ENCODE results near the gene PRKG1. TPM values are rescaled to one million over a fixed set of nuclear protein-coding genes. Genes with fewer than 3 reads are reported as not detected.

PRKG1 gene
- total and polyA plus RNA-seq, 2 of the 4 experiments (the other 2 are of a cell fraction), result 3.5 to 18.3 TPM

DNA sequence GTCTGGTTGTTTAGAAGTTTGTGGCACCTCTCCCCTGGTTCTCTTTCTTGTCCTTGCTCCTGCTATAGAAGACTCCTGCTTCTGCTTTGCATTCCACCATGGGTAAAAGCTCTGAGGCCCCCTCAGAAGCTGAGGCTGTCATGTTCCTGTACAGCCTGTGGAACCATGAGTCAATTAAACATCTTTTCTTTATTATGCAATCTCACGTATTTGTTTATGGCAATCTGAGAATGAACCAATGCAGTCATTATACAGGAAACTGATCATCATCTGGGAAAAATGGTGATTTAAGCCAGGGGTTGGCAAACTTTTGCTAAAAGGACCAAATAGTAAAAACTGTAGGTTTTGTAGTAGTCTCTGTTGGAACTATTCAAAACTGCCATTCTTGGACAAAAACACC is 449.8 kb downstream of the PRKG1 start:
- H3K27ac ChIP-seq (ENCODE audit: insufficient read depth, low read length), result no peak overlapping the region
- no peak overlapping the region for H2AFZ ChIP-seq (replicated peaks; ENCODE audit: low read length, poor library complexity)
- no CpG with 5 or more reads among the region's 1 CpG for WGBS, 2 experiments (ENCODE audit: extremely low coverage in 2 of 2, insufficient read length in 1 of 2)
- no peak for TF ChIP-seq RAD21 (IDR thresholded peaks at IDR 0.05; ENCODE audit: low read length)
- peak; percentile 92 for TF ChIP-seq CEBPB (IDR thresholded peaks at IDR 0.05; ENCODE audit: low read depth, low read length)
- TF ChIP-seq, protein P1, sequence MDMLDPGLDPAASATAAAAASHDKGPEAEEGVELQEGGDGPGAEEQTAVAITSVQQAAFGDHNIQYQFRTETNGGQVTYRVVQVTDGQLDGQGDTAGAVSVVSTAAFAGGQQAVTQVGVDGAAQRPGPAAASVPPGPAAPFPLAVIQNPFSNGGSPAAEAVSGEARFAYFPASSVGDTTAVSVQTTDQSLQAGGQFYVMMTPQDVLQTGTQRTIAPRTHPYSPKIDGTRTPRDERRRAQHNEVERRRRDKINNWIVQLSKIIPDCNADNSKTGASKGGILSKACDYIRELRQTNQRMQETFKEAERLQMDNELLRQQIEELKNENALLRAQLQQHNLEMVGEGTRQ (IDR thresholded peaks at IDR 0.05; ENCODE audit: low read depth, low read length), result no peak
- TF ChIP-seq CHD1 (IDR thresholded peaks at IDR 0.05; ENCODE audit: low read depth, low read length), result no peak
- in situ Hi-C loops (cut with MboI; ENCODE audit: low sequenced_read_pairs) (no loop called here), intact Hi-C loops (cut with micrococcal nuclease) (loop anchor here (10.0 kb wide), 2 partner anchors 441 to 459 kb away; no protein-coding TSS in a partner anchor), dilution Hi-C loops (cut with HindIII; ENCODE audit: low sequenced_read_pairs, unreplicated experiment) (no loop called here)
- ATAC-seq (ENCODE audit: low read depth) (peak; percentile 82), DNase-seq (peak; percentile 79)
- no peak overlapping the region for H4K8ac ChIP-seq (ENCODE audit: low read depth in 2 of 2, low read length in 2 of 2)
- H2BK120ac ChIP-seq (ENCODE audit: low read depth, low read length), result no peak overlapping the region
- no peaks in the 10 kb centered on the region for H3K36me3 ChIP-seq (ENCODE audit: control insufficient read depth, insufficient read depth, low read length)
- H3K27me3 ChIP-seq (ENCODE audit: control insufficient read depth, insufficient read depth, low read length), result no peaks in the 10 kb centered on the region
- no peak overlapping the region for H2BK15ac ChIP-seq (ENCODE audit: low read depth, low read length)
- H4K5ac ChIP-seq (ENCODE audit: low read depth, low read length), result no peak overlapping the region
- no peaks in the 10 kb centered on the region for H3K9me3 ChIP-seq (ENCODE audit: control insufficient read depth, insufficient read depth, low read length)
- H3K56ac ChIP-seq (ENCODE audit: extremely low read depth, insufficient read depth, low read length), result no peak overlapping the region
- no peak overlapping the region for H2AK9ac ChIP-seq (replicated peaks; ENCODE audit: low read depth, low read length, poor library complexity)
- no peaks in the 10 kb centered on the region; the same call in 1 of the 2 replicates for H4K20me1 ChIP-seq (ENCODE audit: insufficient read depth, low read length)
- no peaks in the 10 kb centered on the region for H3K9me1 ChIP-seq (ENCODE audit: insufficient read depth, low read length)
- peaks cover 0 to 8% of the 10 kb centered on the region in 2 experiments; a peak in 1 of 4 replicates for H3K79me1 ChIP-seq (ENCODE audit: low read depth in 1 of 2, low read length in 2 of 2)
- H3K4me1 ChIP-seq (ENCODE audit: control insufficient read depth, insufficient read depth, low read length), result peaks cover 6% of the 10 kb centered on the region
- no peak overlapping the region for H3K23ac ChIP-seq (ENCODE audit: low read depth, low read length)
- H4K91ac ChIP-seq (ENCODE audit: insufficient read depth, low read depth, low read length), result no peak overlapping the region
- no peak overlapping the region for H3K4me3 ChIP-seq (ENCODE audit: insufficient read depth, low read depth, low read length)
- CTCF ChIA-PET, result interaction anchor here (0.6 kb wide), 1 partner anchor 8 kb away, joined by 3 read pairs; no protein-coding TSS in a partner anchor
- POLR2A ChIA-PET (ENCODE audit: unreplicated experiment), result no interaction called here
- no peak overlapping the region for H3K9ac ChIP-seq (ENCODE audit: low read depth, low read length)
- H2BK20ac ChIP-seq (ENCODE audit: low read depth, low read length), result no peak overlapping the region
- H3K14ac ChIP-seq (replicated peaks; ENCODE audit: low read depth, low read length), result no peak overlapping the region
- 0 out of 2 replicates have a peak overlapping the region, but pooled peaks have one; percentile 38 for H3K4me2 ChIP-seq (ENCODE audit: low read depth, low read length)
- no peak overlapping the region for H2BK5ac ChIP-seq (ENCODE audit: low read depth, low read length, poor library complexity, severe bottlenecking)
- no peak overlapping the region for H2AK5ac ChIP-seq (ENCODE audit: low read depth, low read length)
- H3K4ac ChIP-seq (ENCODE audit: low read depth, low read length), result no peak overlapping the region
- no peak overlapping the region for H3K18ac ChIP-seq (ENCODE audit: low read depth, low read length)
- no TSS peak for BruUV-seq (replicated peaks)
